ENCODE measurements around the gene ZNF552. TPM values are rescaled to one million over a fixed set of nuclear protein-coding genes. Genes with fewer than 3 reads are reported as not detected.

ZNF552 gene
- total RNA-seq, 1 donor from 2014 or later: 19.2 TPM

DNA sequence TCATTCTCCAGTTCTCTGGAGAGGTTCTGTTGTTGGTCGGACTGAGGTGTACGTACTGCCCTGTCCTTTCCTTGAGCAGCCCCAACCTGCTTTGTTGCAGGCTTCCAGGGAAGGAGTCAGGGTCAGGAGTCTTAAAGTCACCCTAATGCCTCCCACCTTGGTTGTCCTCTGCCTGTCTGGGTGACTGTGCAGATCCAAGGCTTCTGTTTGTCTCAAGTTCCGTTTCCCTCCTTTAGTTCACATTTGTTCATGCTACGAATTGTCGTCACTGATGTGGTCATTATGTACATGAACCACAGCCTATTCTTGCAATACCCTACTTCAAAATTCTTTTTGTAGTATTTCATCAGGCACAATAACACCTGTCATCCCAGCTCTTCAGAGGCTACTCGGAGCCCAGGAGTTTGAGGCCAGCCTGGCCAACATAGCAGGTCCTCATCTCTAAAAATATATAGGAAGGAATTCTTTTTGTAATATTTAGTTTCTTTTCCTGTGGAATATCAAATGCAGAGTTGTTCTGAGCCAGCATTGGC lies 37.9 kb downstream of the ZNF552 start:
- H3K4me3 Mint-ChIP-seq: no peak overlapping the region
- no peaks in the 10 kb centered on the region for H3K4me1 Mint-ChIP-seq
- peaks cover 57% of the 10 kb centered on the region for H3K9me3 Mint-ChIP-seq
- TF ChIP-seq, protein P1, sequence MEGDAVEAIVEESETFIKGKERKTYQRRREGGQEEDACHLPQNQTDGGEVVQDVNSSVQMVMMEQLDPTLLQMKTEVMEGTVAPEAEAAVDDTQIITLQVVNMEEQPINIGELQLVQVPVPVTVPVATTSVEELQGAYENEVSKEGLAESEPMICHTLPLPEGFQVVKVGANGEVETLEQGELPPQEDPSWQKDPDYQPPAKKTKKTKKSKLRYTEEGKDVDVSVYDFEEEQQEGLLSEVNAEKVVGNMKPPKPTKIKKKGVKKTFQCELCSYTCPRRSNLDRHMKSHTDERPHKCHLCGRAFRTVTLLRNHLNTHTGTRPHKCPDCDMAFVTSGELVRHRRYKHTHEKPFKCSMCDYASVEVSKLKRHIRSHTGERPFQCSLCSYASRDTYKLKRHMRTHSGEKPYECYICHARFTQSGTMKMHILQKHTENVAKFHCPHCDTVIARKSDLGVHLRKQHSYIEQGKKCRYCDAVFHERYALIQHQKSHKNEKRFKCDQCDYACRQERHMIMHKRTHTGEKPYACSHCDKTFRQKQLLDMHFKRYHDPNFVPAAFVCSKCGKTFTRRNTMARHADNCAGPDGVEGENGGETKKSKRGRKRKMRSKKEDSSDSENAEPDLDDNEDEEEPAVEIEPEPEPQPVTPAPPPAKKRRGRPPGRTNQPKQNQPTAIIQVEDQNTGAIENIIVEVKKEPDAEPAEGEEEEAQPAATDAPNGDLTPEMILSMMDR (IDR thresholded peaks at IDR 0.05; ENCODE audit: unreplicated experiment): no peak
- no peak overlapping the region for H3K27ac Mint-ChIP-seq
- no peak for DNase-seq (ENCODE audit: low spot score in 2 of 2, unreplicated experiment in 2 of 2)
- H3K36me3 Mint-ChIP-seq: peaks cover 82% of the 10 kb centered on the region
- H3K27me3 Mint-ChIP-seq (ENCODE audit: low read depth): no peaks in the 10 kb centered on the region

DNA sequence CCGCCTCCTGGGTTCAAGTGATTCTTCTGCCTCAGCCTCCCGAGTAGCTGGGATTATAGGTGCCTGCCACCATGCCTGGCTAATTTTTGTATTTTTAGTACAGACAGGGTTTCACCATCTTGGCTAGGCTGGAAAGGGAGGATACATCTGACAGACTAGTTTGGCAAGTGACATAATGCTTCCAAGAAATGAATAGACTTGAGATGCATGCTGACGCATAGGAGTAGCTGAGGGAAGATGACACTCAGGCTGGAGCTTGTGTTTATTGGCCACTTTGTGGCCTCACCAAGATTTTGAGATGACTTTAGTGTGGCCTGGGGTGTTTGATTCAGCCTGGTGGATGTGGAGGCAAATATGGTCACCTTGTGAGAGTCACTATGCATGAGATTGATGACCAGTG lies 41.2 kb downstream of the ZNF552 start:
- H3K36me3 Mint-ChIP-seq: peaks cover 61% of the 10 kb centered on the region
- no peak for DNase-seq (ENCODE audit: low spot score in 2 of 2, unreplicated experiment in 2 of 2)
- TF ChIP-seq, protein P1 (IDR thresholded peaks at IDR 0.05; ENCODE audit: unreplicated experiment): no peak
- no peak overlapping the region for H3K27ac Mint-ChIP-seq
- peaks cover 17% of the 10 kb centered on the region for H3K4me1 Mint-ChIP-seq
- no peaks in the 10 kb centered on the region for H3K27me3 Mint-ChIP-seq (ENCODE audit: low read depth)
- H3K9me3 Mint-ChIP-seq: peaks cover 31% of the 10 kb centered on the region
- no peak overlapping the region for H3K4me3 Mint-ChIP-seq

DNA sequence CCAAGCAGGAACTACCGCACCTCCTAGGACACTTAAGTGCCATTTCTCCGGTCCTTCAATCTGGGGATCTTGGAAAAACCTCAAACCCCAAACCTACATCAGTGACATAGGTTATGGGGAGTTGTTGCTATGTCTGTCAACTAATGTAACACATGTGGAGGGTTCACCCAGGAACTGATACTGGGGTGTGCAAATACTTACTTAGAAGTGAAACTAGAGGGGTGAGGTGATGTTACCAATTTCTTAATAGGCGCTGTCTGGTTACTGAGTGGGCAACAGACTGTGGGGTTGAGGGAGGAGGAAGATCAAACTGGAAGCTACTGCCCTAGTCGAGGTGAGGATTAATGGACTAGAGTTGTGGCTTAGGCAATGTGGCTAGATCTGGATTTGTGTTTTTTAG lies 43.3 kb downstream of the ZNF552 start:
- peaks cover 17% of the 10 kb centered on the region for H3K4me1 Mint-ChIP-seq
- H3K27ac Mint-ChIP-seq: peak overlapping the region; percentile 31
- no peaks in the 10 kb centered on the region for H3K27me3 Mint-ChIP-seq (ENCODE audit: low read depth)
- peak overlapping the region; percentile 91 for H3K4me3 Mint-ChIP-seq
- peaks cover 53% of the 10 kb centered on the region for H3K36me3 Mint-ChIP-seq
- H3K9me3 Mint-ChIP-seq: peaks cover 18% of the 10 kb centered on the region
- TF ChIP-seq, protein P1 (IDR thresholded peaks at IDR 0.05; ENCODE audit: unreplicated experiment): no peak
- DNase-seq (ENCODE audit: low spot score in 2 of 2, unreplicated experiment in 2 of 2): no peak

DNA sequence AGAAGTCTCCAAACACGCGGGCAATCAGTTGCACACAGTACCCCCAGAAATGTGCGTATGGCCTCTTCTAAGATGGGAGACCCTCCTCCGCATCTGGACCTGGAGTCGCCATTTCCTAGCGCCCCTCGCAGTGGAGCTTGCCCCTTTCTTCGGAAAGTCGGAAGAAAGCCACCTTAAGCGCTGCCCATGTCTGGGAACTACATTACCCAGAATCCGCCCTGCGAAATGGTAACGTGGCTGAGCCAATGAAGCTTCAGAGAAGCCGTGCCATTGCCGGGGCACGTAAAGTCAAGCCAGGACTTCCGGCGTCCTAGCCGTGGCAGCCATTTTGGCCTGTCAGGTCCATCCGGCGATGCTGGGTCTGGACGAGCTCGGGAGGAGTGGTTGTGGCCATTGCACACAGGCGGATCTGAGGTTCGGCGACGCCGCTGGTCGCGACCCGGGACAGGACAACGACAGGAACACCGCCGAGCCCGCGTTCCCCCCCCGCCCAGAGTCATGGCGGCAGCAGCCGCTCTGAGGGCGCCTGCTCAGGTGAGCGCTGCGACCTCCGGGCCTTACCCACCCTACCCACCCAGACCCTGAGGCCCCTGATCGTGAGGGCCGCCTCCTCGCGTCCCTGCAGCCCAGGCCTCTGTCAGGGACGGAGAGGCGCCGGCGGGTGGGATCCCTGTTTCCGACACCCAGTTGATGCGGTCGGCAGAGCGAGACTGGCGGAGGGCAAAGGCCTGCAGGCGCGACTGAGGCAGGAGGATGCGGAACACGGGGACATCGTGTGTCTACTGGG lies 45.2 kb downstream of the ZNF552 start, which contains the start of gene ZNF586:
Gene ZNF586, plus strand, starts transcription at position 332 of the 787 bp plus-strand sequence. Its CDS starts 167 bp downstream, at position 499.
- TF ChIP-seq, protein P1 (IDR thresholded peaks at IDR 0.05; ENCODE audit: unreplicated experiment): no peak
- Mint-ChIP-seq H3K4me3 (peak within 1 kb of the TSS; percentile 91), H3K36me3 (peaks cover 48% of the 10 kb centered on the region), H3K27ac (peak within 1 kb of the TSS; percentile 94), H3K9me3 (peaks cover 11% of the 10 kb centered on the region), H3K4me1 (peaks cover 17% of the 10 kb centered on the region), H3K27me3 (ENCODE audit: low read depth) (no peaks in the 10 kb centered on the region)
- peak; percentile 57 to 79 for DNase-seq (ENCODE audit: low spot score in 2 of 2, unreplicated experiment in 2 of 2)

DNA sequence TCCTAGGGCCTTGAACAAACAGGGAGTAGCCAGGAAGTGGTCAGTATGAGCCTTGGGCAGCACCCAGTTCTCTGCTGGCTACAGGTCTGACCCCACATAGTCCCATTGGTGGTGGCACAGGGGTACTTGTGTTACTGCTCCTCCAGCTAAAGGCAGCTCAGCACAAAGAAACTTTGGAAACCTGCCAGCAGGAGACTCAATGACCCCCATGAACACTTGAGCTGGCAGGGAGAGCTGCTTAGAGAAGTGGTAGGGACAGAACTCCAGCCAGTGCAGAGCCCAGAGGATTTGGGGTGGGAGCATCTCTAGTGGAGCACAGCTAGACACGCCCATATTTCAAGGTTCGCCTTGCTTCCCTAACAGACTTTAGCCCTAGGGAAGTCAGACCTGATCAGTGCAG lies 55.6 kb downstream of the ZNF552 start:
- H3K9me3 Mint-ChIP-seq: peaks cover 22% of the 10 kb centered on the region

More for the DNA sequence above, 55.6 kb downstream of the ZNF552 start:
- no peak for DNase-seq (ENCODE audit: low spot score in 2 of 2, unreplicated experiment in 2 of 2)
- TF ChIP-seq, protein P1 (IDR thresholded peaks at IDR 0.05; ENCODE audit: unreplicated experiment): no peak
- no peak overlapping the region for H3K4me3 Mint-ChIP-seq
- no peaks in the 10 kb centered on the region for H3K4me1 Mint-ChIP-seq
- no peaks in the 10 kb centered on the region for H3K27me3 Mint-ChIP-seq (ENCODE audit: low read depth)
- no peak overlapping the region for H3K27ac Mint-ChIP-seq
- H3K36me3 Mint-ChIP-seq: peaks cover 72% of the 10 kb centered on the region

Data from mesothelial cell of epicardium (in vitro differentiated cells).